OCI-LY7 (cell line): ENCODE results near the gene MNAT1. TPM values are rescaled to one million over a fixed set of nuclear protein-coding genes. Genes with fewer than 3 reads are reported as not detected.

Experiments
- BruUV-seq: library from RNA; stranded (reverse); fragments of 400-500 nt; replicated peaks from 2 replicates; lab custom pipeline; 2021; lab: Mats Ljungman, UMichigan
- CTCF ChIA-PET: fragments of 300-600 bp; sonication (Branson Sonifier 250); formaldehyde crosslinking; loops from one replicate; lab custom pipeline; 2022; ENCODE audit warnings: antibody characterized with exemption; ENCODE audit not compliant: unreplicated experiment; lab: Charles Lee
- POLR2A ChIA-PET: fragments of 300-600 bp; sonication (Branson Sonifier 250); formaldehyde crosslinking; loops from one replicate; lab custom pipeline; 2022; ENCODE audit warnings: antibody characterized with exemption; lab: Charles Lee
- DNase-seq: peaks from one replicate; pipeline ENCODE4 v3.0.0-alpha.2; 2015; ENCODE audit warnings: low spot score
- H2AFZ ChIP-seq: fragments of 200-600 bp; sonication (generic), shearing (Covaris generic); 2 replicates; pipeline ENCODE4 v1.6.1; 2014; ENCODE audit warnings: mild to moderate bottlenecking, antibody characterized with exemption, low read length, moderate library complexity
- H3K27ac ChIP-seq: fragments of 200-600 bp; sonication (generic); 2 replicates; pipeline ENCODE4 v1.5.1; 2014; ENCODE audit warnings: mixed run types, low read depth, mild to moderate bottlenecking, moderate library complexity, low read length, inconsistent platforms; ENCODE audit not compliant: poor library complexity, severe bottlenecking
- H3K36me3 ChIP-seq: fragments of 200-600 bp; sonication (generic); 2 replicates; pipeline ENCODE4 v1.6.1; 2014; ENCODE audit warnings: mild to moderate bottlenecking, antibody characterized with exemption, low read length, moderate library complexity, mixed read lengths; ENCODE audit not compliant: insufficient read depth
- H3K4me1 ChIP-seq: fragments of 200-600 bp; sonication (generic); 2 replicates; pipeline ENCODE4 v1.5.1; 2014; ENCODE audit warnings: mild to moderate bottlenecking, low read length; ENCODE audit not compliant: insufficient read depth, poor library complexity, severe bottlenecking
- H3K4me2 ChIP-seq: fragments of 200-600 bp; sonication (generic); 2 replicates; pipeline ENCODE4 v1.6.1; 2014; ENCODE audit warnings: mild to moderate bottlenecking, low read length
- H3K4me3 ChIP-seq: fragments of 200-600 bp; sonication (generic); 2 replicates; pipeline ENCODE4 v1.5.1; 2014; ENCODE audit warnings: mild to moderate bottlenecking, low read depth, low read length; ENCODE audit not compliant: poor library complexity, severe bottlenecking
- H3K79me2 ChIP-seq: fragments of 200-600 bp; sonication (generic); 2 replicates; pipeline ENCODE4 v1.6.1; 2016; ENCODE audit warnings: low read depth, mild to moderate bottlenecking, low read length, moderate library complexity, mixed read lengths; ENCODE audit not compliant: insufficient read depth
- H3K9me2 ChIP-seq: fragments of 200-600 bp; sonication (generic); 2 replicates; pipeline ENCODE4 v1.6.1; 2016; ENCODE audit warnings: mild to moderate bottlenecking, low read length, mixed read lengths; ENCODE audit not compliant: insufficient read depth
- H3K9me3 ChIP-seq: fragments of 200-600 bp; sonication (generic); 2 replicates; pipeline ENCODE4 v1.6.1; 2014; ENCODE audit warnings: mild to moderate bottlenecking, mixed run types, low read length, mixed read lengths
- H4K20me1 ChIP-seq: fragments of 200-600 bp; sonication (generic); 2 replicates; pipeline ENCODE4 v1.6.1; 2014; ENCODE audit warnings: mild to moderate bottlenecking, antibody characterized with exemption, low read length, moderate library complexity, mixed read lengths; ENCODE audit not compliant: insufficient read depth
- CTCF ChIP-seq: fragments of 200-600 bp; sonication (generic); conservative IDR thresholded peaks from 2 replicates; pipeline ENCODE4 v1.5.1; 2014; ENCODE audit warnings: mild to moderate bottlenecking, antibody characterized with exemption, low read length, moderate library complexity, mixed read lengths
- EZH2phosphoT487 ChIP-seq: fragments of 200-600 bp; sonication (generic); IDR thresholded peaks from 2 replicates; pipeline ENCODE4 v1.6.1; 2018; ENCODE audit warnings: low read depth, borderline replicate concordance, mild to moderate bottlenecking, mixed run types, antibody characterized with exemption, low read length, moderate library complexity, mixed read lengths
- intact Hi-C: fragments of 100-400 bp; cut with micrococcal nuclease; formaldehyde crosslinking; loops from one replicate; pipeline ENCODE4 v1.10.0; 2022; ENCODE audit not compliant: unreplicated experiment
- total RNA-seq, 2 experiments: library from RNA; depleted of rRNA in 1 of 2; stranded (reverse); fragments of >200 nt in 1 of 2; shearing (Covaris generic) in 1 of 2; gene quantifications; 2 replicates each; pipeline ENCODE4 v1.2.3, GENCODE V29; 2014 to 2022

Gene MNAT1
- total RNA-seq, 2 experiments from 2014 or later: 58.5 to 60.9 TPM

- no TSS peak for BruUV-seq
- TF ChIP-seq EZH2phosphoT487 (no peak), CTCF (no peak)
- no peaks in the 10 kb centered on the region for H3K79me2 ChIP-seq
These were observed 200.8 kb downstream of the MNAT1 start for GRCh38 chr14:60935319-60935718.

GRCh38 chr14:60943637-60944032 is 209.1 kb downstream of the MNAT1 start:
- Histone ChIP-seq H3K9me3 (no peaks in the 10 kb centered on the region), H3K9me2 (no peaks in the 10 kb centered on the region), H3K36me3 (no peaks in the 10 kb centered on the region), H3K27ac (no peak overlapping the region), H4K20me1 (no peaks in the 10 kb centered on the region), H3K79me2 (no peaks in the 10 kb centered on the region), H3K4me2 (no peak overlapping the region), H3K4me1 (no peaks in the 10 kb centered on the region), H3K4me3 (no peak overlapping the region), H2AFZ (no peak overlapping the region)
- CTCF ChIA-PET: no interaction called here
- POLR2A ChIA-PET: interaction anchor here (0.6 to 0.8 kb wide), 3 partner anchors 7 to 335 kb away, joined by 3 to 6 read pairs (median 3); no protein-coding TSS in a partner anchor
- TF ChIP-seq CTCF (no peak), EZH2phosphoT487 (no peak)
- intact Hi-C loops: no loop called here
- BruUV-seq: no TSS peak
- no peak for DNase-seq

More at GRCh38 chr14:60935319-60935718, 200.8 kb downstream of the MNAT1 start:
- CTCF ChIA-PET: no interaction called here
- no peak overlapping the region for H3K4me2 ChIP-seq
- H3K36me3 ChIP-seq: no peaks in the 10 kb centered on the region
- no peak for DNase-seq
- H3K9me3 ChIP-seq: no peaks in the 10 kb centered on the region
- H3K4me3 ChIP-seq: no peak overlapping the region
- peaks cover 7% of the 10 kb centered on the region for H3K4me1 ChIP-seq
- POLR2A ChIA-PET: no interaction called here
- intact Hi-C loops: no loop called here
- no peaks in the 10 kb centered on the region for H4K20me1 ChIP-seq
- no peak overlapping the region for H2AFZ ChIP-seq
- H3K9me2 ChIP-seq: no peaks in the 10 kb centered on the region
- H3K27ac ChIP-seq: no peak overlapping the region

- H4K20me1 ChIP-seq: no peaks in the 10 kb centered on the region
- H3K27ac ChIP-seq: no peak overlapping the region
- no peak overlapping the region for H3K4me3 ChIP-seq
- no peaks in the 10 kb centered on the region for H3K36me3 ChIP-seq
- H3K79me2 ChIP-seq: no peaks in the 10 kb centered on the region
- intact Hi-C loops: no loop called here
- no peaks in the 10 kb centered on the region for H3K9me2 ChIP-seq
- no peak for TF ChIP-seq EZH2phosphoT487
- H3K4me1 ChIP-seq: no peaks in the 10 kb centered on the region
- H2AFZ ChIP-seq: no peak overlapping the region
- H3K9me3 ChIP-seq: no peaks in the 10 kb centered on the region
- POLR2A ChIA-PET: no interaction called here
- CTCF ChIA-PET: no interaction called here
- no peak for DNase-seq
- BruUV-seq: no TSS peak
- H3K4me2 ChIP-seq: no peak overlapping the region
These were observed 209.6 kb downstream of the MNAT1 start for GRCh38 chr14:60944204-60944603.
